COLO829 (cell line): ENCODE data around the gene RPE.

Experiments used
- DNase-seq: peaks from one replicate; pipeline ENCODE4 v3.0.0; 2012; ENCODE audit warnings: low spot score

Gene RPE

GRCh38 chr2:210000464-210001324 is 1.7 kb upstream of the RPE start:
- no peak for DNase-seq

GRCh38 chr2:210003359-210003758 is 921 bp downstream of the RPE start:
- DNase-seq, result no peak

- no peak for DNase-seq
These were observed 2.4 kb downstream of the RPE start for GRCh38 chr2:210004881-210005280.

- peak; percentile 38 for DNase-seq
These were observed 5.5 kb downstream of the RPE start for GRCh38 chr2:210007895-210008294.

GRCh38 chr2:210009126-210009525 is 6.7 kb downstream of the RPE start:
- DNase-seq, result no peak

GRCh38 chr2:210009896-210010295 is 7.5 kb downstream of the RPE start:
- DNase-seq, result no peak

GRCh38 chr2:210020138-210020537 is 17.7 kb downstream of the RPE start:
- DNase-seq, result no peak

- no peak for DNase-seq
These were observed 20.4 kb downstream of the RPE start for GRCh38 chr2:210022824-210023223.

GRCh38 chr2:210027608-210028007 is 25.2 kb downstream of the RPE start:
- no peak for DNase-seq

GRCh38 chr2:210028178-210028577 is 25.7 kb downstream of the RPE start:
- DNase-seq, result no peak

GRCh38 chr2:210034087-210034683 is 31.7 kb downstream of the RPE start:
- DNase-seq, result no peak

- DNase-seq, result no peak
These were observed 33.2 kb downstream of the RPE start for GRCh38 chr2:210035679-210036078.

GRCh38 chr2:210038078-210038477 is 35.6 kb downstream of the RPE start:
- no peak for DNase-seq

GRCh38 chr2:210046851-210047500 is 44.5 kb downstream of the RPE start:
- no peak for DNase-seq

- no peak for DNase-seq
These were observed 47.4 kb downstream of the RPE start for GRCh38 chr2:210049831-210050230.

GRCh38 chr2:210050885-210051284 is 48.4 kb downstream of the RPE start:
- no peak for DNase-seq

- no peak for DNase-seq
These were observed 52.3 kb downstream of the RPE start for GRCh38 chr2:210054696-210055095.

GRCh38 chr2:210055825-210056224 is 53.4 kb downstream of the RPE start:
- DNase-seq, result no peak

GRCh38 chr2:210063306-210063705 is 60.9 kb downstream of the RPE start:
- no peak for DNase-seq
